Esophagus muscularis mucosa (tissue), 4 donors: ENCODE data around the gene TBCEL. TPM values are rescaled to one million over a fixed set of nuclear protein-coding genes. Genes with fewer than 3 reads are reported as not detected.
A peak's percentile ranks its signal among the peaks of the same experiment; 100 is the strongest.

Source experiments
- DNase-seq: peaks from one replicate; pipeline ENCODE4 v3.0.0-alpha.2; 2017; ENCODE audit errors: extremely low spot score
- H3K27ac ChIP-seq, 4 donors: fragments of 200-600 bp; sonication (generic); replicated peaks in 1 of 4; 1 replicate in 3 of 4; 2 replicates in 1 of 4; pipeline ENCODE4 v1.5.1; 2016 to 2019; ENCODE audit warnings: mild to moderate bottlenecking in 1 of 4
- H3K27me3 ChIP-seq, 4 donors: fragments of 200-600 bp; sonication (generic); one replicate each; pipeline versions ENCODE4 v1.5.1 to v1.6.0; 2016 to 2019
- H3K36me3 ChIP-seq, 4 donors: fragments of 200-600 bp; sonication (generic); one replicate each; pipeline ENCODE4 v1.5.1; 2016 to 2019
- H3K4me1 ChIP-seq, 4 donors: fragments of 200-600 bp; sonication (generic); one replicate each; pipeline ENCODE4 v1.5.1; 2016 to 2019
- H3K4me3 ChIP-seq, 4 donors: fragments of 200-600 bp; sonication (generic); 1 replicate in 2 of 4; 2 replicates in 2 of 4; pipeline ENCODE4 v1.5.1; 2016 to 2019; ENCODE audit warnings: mild to moderate bottlenecking in 4 of 4, moderate library complexity in 1 of 4
- H3K9me3 ChIP-seq, 4 donors: fragments of 200-600 bp; sonication (generic); 1 replicate in 3 of 4; 2 replicates in 1 of 4; pipeline ENCODE4 v1.5.1; 2016 to 2019
- CTCF ChIP-seq, 3 experiments: fragments of 200-600 bp in 2 of 3; fragments of 450-650 bp in 1 of 3; sonication (generic) in 2 of 3; IDR thresholded peaks; one replicate each; pipeline ENCODE4 v1.5.1; 2017 to 2019; ENCODE audit warnings: antibody characterized with exemption in 3 of 3, mild to moderate bottlenecking in 2 of 3, moderate library complexity in 1 of 3
- EP300 ChIP-seq: sonication (generic); formaldehyde crosslinking; IDR thresholded peaks from one replicate; pipeline ENCODE4 v1.6.1; 2017; ENCODE audit warnings: antibody characterized with exemption
- POLR2A ChIP-seq: fragments of 450-650 bp; IDR thresholded peaks from one replicate; pipeline ENCODE4 v1.6.1; 2017; ENCODE audit warnings: antibody characterized with exemption, moderate library complexity, mild to moderate bottlenecking, low read depth
- POLR2AphosphoS5 ChIP-seq, 2 donors: sonication (generic); formaldehyde crosslinking; IDR thresholded peaks; one replicate each; pipeline ENCODE4 v1.6.1; 2017; ENCODE audit warnings: antibody characterized with exemption in 2 of 2
- WGBS: methylation state at CpG from one replicate; pipeline ENCODE4 v1.1.5; 2018; 5-methylcytosine and 5-hydroxymethylcytosine counted together
- intact Hi-C: fragments of 100-400 bp; cut with DNase I; formaldehyde crosslinking; loops from one replicate; pipeline ENCODE4 v1.15.1; 2023
- total RNA-seq, 4 donors: library from RNA; depleted of rRNA; stranded (reverse); fragments of >200 nt; gene quantifications; one replicate each; pipeline versions ENCODE4 v1.1.0 to v1.2.1, GENCODE V29; 2016

TBCEL gene
- total RNA-seq, 4 donors from 2014 or later = 25.0 to 31.4 (median 27.9) TPM

GRCh38 chr11:120978701-120979100 lies 45.2 kb upstream of the TBCEL start:
- H3K36me3 ChIP-seq = no peaks in the 10 kb centered on the region
- no peak overlapping the region for H3K4me3 ChIP-seq
- H3K27me3 ChIP-seq = peaks cover 0 to 31% (median 0%) of the 10 kb centered on the region in 4 donors
- intact Hi-C loops = no loop called here
- H3K27ac ChIP-seq = no peak overlapping the region
- no peaks in the 10 kb centered on the region for H3K9me3 ChIP-seq
- H3K4me1 ChIP-seq = no peaks in the 10 kb centered on the region
- no peak for TF ChIP-seq EP300
- TF ChIP-seq POLR2A = no peak
- TF ChIP-seq POLR2AphosphoS5 (IDR thresholded peaks at IDR 0.05) = no peak
- TF ChIP-seq CTCF (IDR thresholded peaks at IDR 0.05) = no peak
- no peak for DNase-seq
- 72% methylated on average over 3 of the region's 3 CpGs for WGBS

- peak overlapping the region in 3 of 4 donors; percentile 33 to 55 (median 46) for H3K27ac ChIP-seq
- DNase-seq = no peak
These were observed 38.0 kb upstream of the TBCEL start for GRCh38 chr11:120985718-120986569.

GRCh38 chr11:120988603-120989002 lies 35.3 kb upstream of the TBCEL start:
- Histone ChIP-seq H3K27ac (no peak overlapping the region), H3K27me3 (no peaks in the 10 kb centered on the region), H3K36me3 (no peaks in the 10 kb centered on the region), H3K9me3 (no peaks in the 10 kb centered on the region), H3K4me1 (peaks cover 9 to 22% (median 15%) of the 10 kb centered on the region in 4 donors), H3K4me3 (no peak overlapping the region)
- DNase-seq = no peak
- 92% methylated on average over 1 of the region's 1 CpG for WGBS
- intact Hi-C loops = no loop called here
- TF ChIP-seq POLR2AphosphoS5 (IDR thresholded peaks at IDR 0.05) (no peak), POLR2A (no peak), EP300 (no peak)

More at GRCh38 chr11:120985718-120986569, 38.0 kb upstream of the TBCEL start:
- Histone ChIP-seq H3K4me3 (peak overlapping the region; percentile 54 to 71 (median 57)), H3K9me3 (no peaks in the 10 kb centered on the region), H3K27me3 (peaks cover 0 to 11% (median 0%) of the 10 kb centered on the region in 4 donors), H3K36me3 (no peaks in the 10 kb centered on the region), H3K4me1 (peaks cover 9 to 22% (median 15%) of the 10 kb centered on the region in 4 donors)
- 13% methylated on average over 23 of the region's 72 CpGs for WGBS
- TF ChIP-seq EP300 = no peak
- peak; percentile 8 to 59 (median 16) for TF ChIP-seq CTCF (IDR thresholded peaks at IDR 0.05)
- intact Hi-C loops = no loop called here

- 89% methylated on average over 10 of the region's 10 CpGs for WGBS
- Histone ChIP-seq H3K9me3 (no peaks in the 10 kb centered on the region), H3K4me1 (peaks cover 0 to under 1% (median 0%) of the 10 kb centered on the region in 4 donors), H3K36me3 (no peaks in the 10 kb centered on the region), H3K27ac (no peak overlapping the region), H3K4me3 (no peak overlapping the region), H3K27me3 (no peaks in the 10 kb centered on the region)
- no peak for TF ChIP-seq EP300
- no peak for TF ChIP-seq CTCF (IDR thresholded peaks at IDR 0.05)
- no peak for TF ChIP-seq POLR2A
- no peak for TF ChIP-seq POLR2AphosphoS5 (IDR thresholded peaks at IDR 0.05)
- DNase-seq = peak; percentile 47
- intact Hi-C loops = no loop called here
These were observed 31.8 kb upstream of the TBCEL start for GRCh38 chr11:120991830-120992686.
